Fibroblast of the aortic adventitia (primary cell): ENCODE measurements around the gene PLA2G3. TPM values are rescaled to one million over a fixed set of nuclear protein-coding genes. Genes with fewer than 3 reads are reported as not detected.

Experiments
- DNase-seq: peaks from one replicate; pipeline ENCODE4 v3.0.0-alpha.2; 2010; ENCODE audit warnings: low read depth
- H3K4me3 ChIP-seq: 2 replicates; pipeline ENCODE4 v1.5.1; 2011; ENCODE audit warnings: low read depth, mild to moderate bottlenecking, control low read depth, low read length, moderate library complexity
- CTCF ChIP-seq: IDR thresholded peaks from 2 replicates; pipeline ENCODE4 v1.5.1; 2011; ENCODE audit warnings: mild to moderate bottlenecking, low read length, control low read depth, inconsistent platforms; ENCODE audit not compliant: insufficient read depth
- total RNA-seq: library from RNA; depleted of rRNA; stranded (reverse); fragments of >200 nt; gene quantifications from 2 replicates; pipeline ENCODE4 v1.2.3, GENCODE V29; 2012; ENCODE audit warnings: low replicate concordance

PLA2G3 gene
- total RNA-seq, 1 donor: 0.09 TPM

DNA sequence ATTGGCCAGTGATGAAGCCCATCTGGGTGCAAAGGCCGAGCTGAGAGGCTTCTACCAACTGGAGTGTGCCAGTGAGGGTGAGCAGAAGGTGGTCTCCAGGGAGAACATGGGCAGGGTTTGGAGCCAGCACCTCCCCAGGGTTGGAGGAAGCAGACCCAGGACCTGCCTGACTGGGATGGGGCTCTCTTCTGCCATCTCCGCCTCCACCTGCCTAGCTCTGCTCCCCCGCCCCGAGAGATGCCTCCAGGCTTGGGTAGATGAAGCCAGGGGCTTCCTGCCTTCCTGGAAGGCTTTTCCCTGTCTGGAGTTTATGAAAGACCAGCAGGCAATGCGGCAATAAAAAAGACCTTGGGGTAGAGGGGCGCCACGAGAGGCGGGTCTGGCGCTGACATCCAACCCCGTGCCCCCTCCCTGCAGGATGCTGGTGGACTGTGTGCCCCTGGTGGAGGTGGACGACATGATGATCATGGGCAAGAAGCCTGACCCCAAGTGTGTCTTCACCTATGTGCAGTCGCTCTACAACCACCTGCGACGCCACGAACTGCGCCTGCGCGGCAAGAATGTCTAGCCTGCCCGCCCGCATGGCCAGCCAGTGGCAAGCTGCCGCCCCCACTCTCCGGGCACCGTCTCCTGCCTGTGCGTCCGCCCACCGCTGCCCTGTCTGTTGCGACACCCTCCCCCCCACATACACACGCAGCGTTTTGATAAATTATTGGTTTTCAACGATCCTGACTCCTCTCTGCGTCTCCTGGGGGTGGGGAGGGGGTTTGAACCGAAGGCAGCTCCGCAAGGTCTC, 36.2 kb downstream of the PLA2G3 start:
- DNase-seq: no peak
- TF ChIP-seq CTCF: no peak
- H3K4me3 ChIP-seq: no peak overlapping the region

GRCh38 chr22:31103111-31103510, 37.2 kb downstream of the PLA2G3 start:
- no peak for TF ChIP-seq CTCF
- DNase-seq: no peak
- H3K4me3 ChIP-seq: no peak overlapping the region

DNA sequence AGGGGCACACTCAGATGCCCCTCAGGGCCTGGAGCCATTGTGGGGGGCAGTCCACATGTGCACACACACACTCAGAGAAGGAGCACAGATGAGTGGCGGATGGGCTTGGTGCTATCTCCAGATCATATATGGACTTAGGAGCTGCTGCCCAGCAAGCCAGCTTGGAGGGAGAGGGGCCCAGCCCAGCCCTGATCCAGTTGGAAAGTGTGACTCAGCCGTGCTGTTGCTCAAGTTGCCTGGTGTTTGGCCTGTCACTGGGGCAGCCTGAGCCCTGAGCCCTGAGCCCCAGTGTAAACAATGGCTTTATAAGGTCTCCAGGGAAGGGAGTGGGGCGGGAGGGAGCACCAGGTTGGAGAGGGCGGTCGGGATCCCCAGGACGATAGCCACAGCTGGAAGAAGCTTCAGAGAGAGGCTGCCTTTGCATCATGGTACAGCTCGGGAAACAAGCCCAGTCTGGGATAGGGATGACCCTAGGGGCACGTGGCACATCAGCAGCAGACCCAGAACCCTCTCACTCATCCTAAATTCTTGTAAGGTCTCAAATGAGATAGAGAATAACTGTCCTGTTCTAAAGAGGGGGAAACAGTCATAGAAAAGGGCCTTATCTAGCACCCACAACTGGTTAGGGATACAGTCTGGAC, 37.7 kb downstream of the PLA2G3 start:
- no peak for TF ChIP-seq CTCF
- no peak overlapping the region for H3K4me3 ChIP-seq
- DNase-seq: peak; percentile 95

DNA sequence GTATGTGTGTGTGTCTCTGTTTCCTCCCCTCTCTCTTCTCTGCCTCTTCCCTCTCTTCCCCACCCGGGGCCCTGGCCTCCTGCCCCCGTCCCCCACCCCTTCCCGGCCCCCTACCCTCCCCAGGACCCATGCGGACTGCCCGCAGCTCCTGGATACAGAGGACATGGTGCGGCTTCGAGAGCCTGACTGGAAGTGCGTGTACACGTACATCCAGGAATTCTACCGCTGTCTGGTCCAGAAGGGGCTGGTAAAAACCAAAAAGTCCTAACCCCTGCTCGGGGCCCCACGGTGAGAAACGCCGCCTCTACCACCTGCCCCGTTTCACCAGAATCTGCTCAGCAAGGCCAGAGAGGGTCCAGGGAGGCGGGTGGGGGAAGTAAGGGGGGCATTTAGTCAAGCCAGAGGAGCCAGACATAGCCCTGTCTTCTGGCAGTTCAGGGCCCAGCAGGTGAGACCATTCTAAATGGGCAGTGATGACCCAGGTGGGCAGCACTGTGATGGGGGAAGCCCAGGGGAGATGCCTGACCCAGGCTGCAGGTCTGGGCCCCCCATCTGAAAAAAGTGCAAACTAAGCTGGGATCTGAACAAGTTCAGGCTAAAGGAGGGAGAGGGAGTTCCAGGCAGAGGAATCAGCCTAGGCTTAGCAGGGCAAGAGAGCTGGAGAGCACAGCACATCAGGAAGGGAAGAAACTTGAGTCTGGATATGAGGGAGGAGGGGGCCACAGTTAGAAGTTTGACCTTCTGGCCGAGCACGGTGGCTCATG, 39.4 kb downstream of the PLA2G3 start:
- TF ChIP-seq CTCF: no peak
- no peak for DNase-seq
- no peak overlapping the region for H3K4me3 ChIP-seq

GRCh38 chr22:31099841-31100761, 40.2 kb downstream of the PLA2G3 start:
- TF ChIP-seq CTCF: no peak
- DNase-seq: no peak

DNA sequence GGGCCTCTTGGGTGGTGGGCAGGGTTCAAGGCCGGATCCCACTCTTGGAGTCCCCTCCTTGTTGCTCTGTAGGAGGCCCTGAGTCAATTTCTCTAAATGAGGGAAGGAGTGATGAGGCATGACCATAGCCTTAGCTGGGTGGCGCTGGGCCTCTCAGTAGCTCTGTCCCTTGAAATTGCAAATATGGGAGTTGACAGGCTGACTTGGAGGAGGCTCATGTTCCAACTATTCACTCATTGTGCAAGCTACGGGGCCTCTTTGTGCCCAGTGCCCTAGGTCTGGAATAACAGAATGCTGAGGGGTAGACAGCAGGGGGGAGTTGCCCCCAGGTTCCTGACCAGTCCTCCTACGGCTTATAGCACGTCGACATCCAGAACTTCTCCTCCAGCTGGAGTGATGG, 40.9 kb downstream of the PLA2G3 start:
- no peak for TF ChIP-seq CTCF
- no peak for DNase-seq
- no peak overlapping the region for H3K4me3 ChIP-seq

More at GRCh38 chr22:31099841-31100761, 40.2 kb downstream of the PLA2G3 start:
- H3K4me3 ChIP-seq: no peak overlapping the region
